ENCODE measurements around the gene PTTG1IP. TPM values are rescaled to one million over a fixed set of nuclear protein-coding genes. Genes with fewer than 3 reads are reported as not detected.

The PTTG1IP gene
- total and polyA plus RNA-seq, 2 of the 13 experiments (the other 11 are each of a cell fraction or from before 2014, with no cell fraction given) = 161 to 700 TPM

GRCh38 chr21:44847261-44848056, 26.0 kb downstream of the PTTG1IP start (continued):
- TF ChIP-seq, protein P1, sequence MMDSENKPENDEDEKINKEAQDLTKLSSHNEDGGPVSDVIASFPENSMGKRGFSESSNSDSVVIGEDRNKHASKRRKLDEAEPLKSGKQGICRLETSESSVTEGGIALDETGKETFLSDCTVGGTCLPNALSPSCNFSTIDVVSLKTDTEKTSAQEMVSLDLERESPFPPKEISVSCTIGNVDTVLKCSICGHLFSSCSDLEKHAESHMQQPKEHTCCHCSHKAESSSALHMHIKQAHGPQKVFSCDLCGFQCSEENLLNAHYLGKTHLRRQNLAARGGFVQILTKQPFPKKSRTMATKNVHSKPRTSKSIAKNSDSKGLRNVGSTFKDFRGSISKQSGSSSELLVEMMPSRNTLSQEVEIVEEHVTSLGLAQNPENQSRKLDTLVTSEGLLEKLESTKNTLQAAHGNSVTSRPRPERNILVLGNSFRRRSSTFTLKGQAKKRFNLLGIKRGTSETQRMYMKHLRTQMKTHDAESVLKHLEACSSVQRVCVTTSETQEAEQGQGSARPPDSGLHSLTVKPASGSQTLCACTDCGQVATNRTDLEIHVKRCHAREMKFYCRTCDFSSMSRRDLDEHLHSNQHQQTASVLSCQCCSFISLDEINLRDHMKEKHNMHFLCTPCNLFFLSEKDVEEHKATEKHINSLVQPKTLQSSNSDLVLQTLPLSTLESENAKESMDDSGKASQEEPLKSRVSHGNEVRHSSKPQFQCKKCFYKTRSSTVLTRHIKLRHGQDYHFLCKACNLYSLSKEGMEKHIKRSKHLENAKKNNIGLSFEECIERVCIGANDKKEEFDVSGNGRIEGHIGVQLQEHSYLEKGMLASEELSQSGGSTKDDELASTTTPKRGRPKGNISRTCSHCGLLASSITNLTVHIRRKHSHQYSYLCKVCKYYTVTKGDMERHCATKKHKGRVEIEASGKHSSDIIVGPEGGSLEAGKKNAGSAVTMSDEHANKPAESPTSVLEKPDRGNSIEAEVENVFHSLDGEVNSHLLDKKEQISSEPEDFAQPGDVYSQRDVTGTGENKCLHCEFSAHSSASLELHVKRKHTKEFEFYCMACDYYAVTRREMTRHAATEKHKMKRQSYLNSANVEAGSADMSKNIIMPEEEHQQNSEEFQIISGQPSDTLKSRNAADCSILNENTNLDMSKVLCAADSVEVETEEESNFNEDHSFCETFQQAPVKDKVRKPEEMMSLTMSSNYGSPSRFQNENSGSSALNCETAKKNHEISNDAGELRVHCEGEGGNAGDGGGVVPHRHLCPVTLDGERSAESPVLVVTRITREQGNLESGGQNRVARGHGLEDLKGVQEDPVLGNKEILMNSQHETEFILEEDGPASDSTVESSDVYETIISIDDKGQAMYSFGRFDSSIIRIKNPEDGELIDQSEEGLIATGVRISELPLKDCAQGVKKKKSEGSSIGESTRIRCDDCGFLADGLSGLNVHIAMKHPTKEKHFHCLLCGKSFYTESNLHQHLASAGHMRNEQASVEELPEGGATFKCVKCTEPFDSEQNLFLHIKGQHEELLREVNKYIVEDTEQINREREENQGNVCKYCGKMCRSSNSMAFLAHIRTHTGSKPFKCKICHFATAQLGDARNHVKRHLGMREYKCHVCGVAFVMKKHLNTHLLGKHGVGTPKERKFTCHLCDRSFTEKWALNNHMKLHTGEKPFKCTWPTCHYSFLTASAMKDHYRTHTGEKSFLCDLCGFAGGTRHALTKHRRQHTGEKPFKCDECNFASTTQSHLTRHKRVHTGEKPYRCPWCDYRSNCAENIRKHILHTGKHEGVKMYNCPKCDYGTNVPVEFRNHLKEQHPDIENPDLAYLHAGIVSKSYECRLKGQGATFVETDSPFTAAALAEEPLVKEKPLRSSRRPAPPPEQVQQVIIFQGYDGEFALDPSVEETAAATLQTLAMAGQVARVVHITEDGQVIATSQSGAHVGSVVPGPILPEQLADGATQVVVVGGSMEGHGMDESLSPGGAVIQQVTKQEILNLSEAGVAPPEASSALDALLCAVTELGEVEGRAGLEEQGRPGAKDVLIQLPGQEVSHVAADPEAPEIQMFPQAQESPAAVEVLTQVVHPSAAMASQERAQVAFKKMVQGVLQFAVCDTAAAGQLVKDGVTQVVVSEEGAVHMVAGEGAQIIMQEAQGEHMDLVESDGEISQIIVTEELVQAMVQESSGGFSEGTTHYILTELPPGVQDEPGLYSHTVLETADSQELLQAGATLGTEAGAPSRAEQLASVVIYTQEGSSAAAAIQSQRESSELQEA (CRISPR knock-in tag; IDR thresholded peaks at IDR 0.05; ENCODE audit: not compliant biosample characterization) = no peak
- TF ChIP-seq ZSCAN21 (CRISPR knock-in tag; IDR thresholded peaks at IDR 0.05; ENCODE audit: borderline replicate concordance) (no peak), REL (CRISPR knock-in tag; conservative IDR thresholded peaks at IDR 0.05) (no peak), MTF2 (CRISPR knock-in tag; IDR thresholded peaks at IDR 0.05; ENCODE audit: borderline replicate concordance) (no peak), ZNF616 (CRISPR knock-in tag; IDR thresholded peaks at IDR 0.05; ENCODE audit: low read depth) (no peak), ZNF124 (CRISPR knock-in tag; IDR thresholded peaks at IDR 0.05) (no peak), ZNF225 (CRISPR knock-in tag; IDR thresholded peaks at IDR 0.05) (no peak), ZNF672 (CRISPR knock-in tag; IDR thresholded peaks at IDR 0.05) (no peak), TP53 (CRISPR knock-in tag; conservative IDR thresholded peaks at IDR 0.05) (no peak), ZNF460 (CRISPR knock-in tag; IDR thresholded peaks at IDR 0.05; ENCODE audit: borderline replicate concordance) (no peak), ZNF644 (CRISPR knock-in tag; IDR thresholded peaks at IDR 0.05; ENCODE audit: low read depth) (no peak), ZNF468 (CRISPR knock-in tag; IDR thresholded peaks at IDR 0.05) (no peak), ZNF282 (IDR thresholded peaks at IDR 0.05; ENCODE audit: partially characterized antibody) (no peak), ZNF251 (CRISPR knock-in tag; IDR thresholded peaks at IDR 0.05) (no peak), MAX (IDR thresholded peaks at IDR 0.05) (no peak; the same call in 1 of the 2 replicates), U2AF1 (optimal IDR thresholded peaks at IDR 0.05; ENCODE audit: low read depth, low read length) (no peak), SMC3 (IDR thresholded peaks at IDR 0.05; ENCODE audit: low read length) (no peak)
- TF ChIP-seq, protein P2, sequence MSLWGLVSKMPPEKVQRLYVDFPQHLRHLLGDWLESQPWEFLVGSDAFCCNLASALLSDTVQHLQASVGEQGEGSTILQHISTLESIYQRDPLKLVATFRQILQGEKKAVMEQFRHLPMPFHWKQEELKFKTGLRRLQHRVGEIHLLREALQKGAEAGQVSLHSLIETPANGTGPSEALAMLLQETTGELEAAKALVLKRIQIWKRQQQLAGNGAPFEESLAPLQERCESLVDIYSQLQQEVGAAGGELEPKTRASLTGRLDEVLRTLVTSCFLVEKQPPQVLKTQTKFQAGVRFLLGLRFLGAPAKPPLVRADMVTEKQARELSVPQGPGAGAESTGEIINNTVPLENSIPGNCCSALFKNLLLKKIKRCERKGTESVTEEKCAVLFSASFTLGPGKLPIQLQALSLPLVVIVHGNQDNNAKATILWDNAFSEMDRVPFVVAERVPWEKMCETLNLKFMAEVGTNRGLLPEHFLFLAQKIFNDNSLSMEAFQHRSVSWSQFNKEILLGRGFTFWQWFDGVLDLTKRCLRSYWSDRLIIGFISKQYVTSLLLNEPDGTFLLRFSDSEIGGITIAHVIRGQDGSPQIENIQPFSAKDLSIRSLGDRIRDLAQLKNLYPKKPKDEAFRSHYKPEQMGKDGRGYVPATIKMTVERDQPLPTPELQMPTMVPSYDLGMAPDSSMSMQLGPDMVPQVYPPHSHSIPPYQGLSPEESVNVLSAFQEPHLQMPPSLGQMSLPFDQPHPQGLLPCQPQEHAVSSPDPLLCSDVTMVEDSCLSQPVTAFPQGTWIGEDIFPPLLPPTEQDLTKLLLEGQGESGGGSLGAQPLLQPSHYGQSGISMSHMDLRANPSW (CRISPR knock-in tag; IDR thresholded peaks at IDR 0.05; ENCODE audit: borderline replicate concordance) = no peak
- TF ChIP-seq, protein P3, sequence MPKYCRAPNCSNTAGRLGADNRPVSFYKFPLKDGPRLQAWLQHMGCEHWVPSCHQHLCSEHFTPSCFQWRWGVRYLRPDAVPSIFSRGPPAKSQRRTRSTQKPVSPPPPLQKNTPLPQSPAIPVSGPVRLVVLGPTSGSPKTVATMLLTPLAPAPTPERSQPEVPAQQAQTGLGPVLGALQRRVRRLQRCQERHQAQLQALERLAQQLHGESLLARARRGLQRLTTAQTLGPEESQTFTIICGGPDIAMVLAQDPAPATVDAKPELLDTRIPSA (CRISPR knock-in tag; IDR thresholded peaks at IDR 0.05; ENCODE audit: borderline replicate concordance) = no peak

All from HepG2 (cell line).